ENCODE measurements around the gene EXD3. TPM values are rescaled to one million over a fixed set of nuclear protein-coding genes. Genes with fewer than 3 reads are reported as not detected.

Gene EXD3
- polyA plus RNA-seq, 3 donors from 2014 or later: 1.6 to 6.3 (median 4.3) TPM

DNA sequence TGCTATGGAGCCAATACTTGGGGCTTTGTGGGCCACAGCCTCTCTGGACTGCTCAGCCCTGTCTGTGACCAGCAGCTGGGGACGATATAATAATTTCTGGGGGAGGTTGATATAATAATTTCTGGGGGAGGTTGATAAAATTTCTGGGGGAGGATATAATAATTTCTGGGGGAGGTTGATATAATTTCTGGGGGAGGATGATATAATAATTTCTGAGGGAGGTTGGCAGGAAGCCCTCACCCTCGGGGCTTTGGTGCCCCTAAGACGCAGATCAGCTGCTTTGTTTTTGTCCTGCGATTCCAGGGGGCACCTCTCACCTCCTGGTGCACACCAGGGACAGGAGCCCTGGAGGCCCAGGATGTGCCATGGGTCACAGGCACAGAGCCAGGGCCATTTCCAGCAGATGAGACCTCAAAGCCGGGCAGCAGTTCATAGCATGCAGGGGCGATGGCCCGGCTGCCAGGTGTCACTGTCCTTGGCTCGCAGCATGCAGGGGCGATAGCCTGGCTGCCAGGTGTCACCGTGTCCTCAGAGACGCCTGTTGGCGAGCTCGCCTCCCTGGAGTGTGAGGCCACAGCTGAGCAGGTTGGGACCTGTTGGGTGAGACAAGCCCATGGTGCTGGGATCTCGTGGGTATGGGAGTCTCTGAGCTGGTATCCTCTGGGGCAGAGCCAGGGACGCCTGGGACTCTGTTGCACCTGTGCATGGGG lies 149.2 kb downstream of the EXD3 start:
- Mint-ChIP-seq H3K36me3 (peaks cover 0 to 13% (median 8%) of the 10 kb centered on the region in 3 donors), H3K9me3 (no peaks in the 10 kb centered on the region), H3K4me1 (peaks cover 21 to 23% of the 10 kb centered on the region in 2 donors), H3K27ac (peak overlapping the region in 1 of 6 donors; percentile 7), H3K27me3 (ENCODE audit: low read depth in 3 of 3) (peaks cover 0 to 2% (median 0%) of the 10 kb centered on the region in 3 donors), H3K4me3 (no peak overlapping the region)
- no peak for DNase-seq

DNA sequence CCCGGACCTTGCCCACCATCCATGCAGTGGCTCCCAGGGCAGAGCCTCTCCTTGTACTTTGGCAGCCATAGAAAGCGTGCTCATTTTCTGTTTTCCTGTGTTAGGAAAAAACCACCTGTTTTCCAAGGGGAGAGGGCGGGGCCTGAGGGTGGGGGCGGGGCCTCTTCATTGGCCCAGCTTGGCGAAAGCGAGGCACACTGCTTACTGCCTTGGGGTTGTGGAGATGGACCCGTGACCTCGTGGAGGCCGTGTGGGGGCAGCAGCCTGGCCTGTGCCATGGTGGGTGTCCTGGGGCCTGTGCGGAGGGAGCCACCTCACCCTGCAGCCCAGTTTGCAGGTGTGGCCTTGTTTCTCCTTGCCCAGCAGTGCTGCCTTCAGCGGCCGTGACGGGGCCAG lies 149.9 kb downstream of the EXD3 start:
- no peak overlapping the region for H3K27ac Mint-ChIP-seq
- peaks cover 0 to 17% (median 12%) of the 10 kb centered on the region in 3 donors for H3K36me3 Mint-ChIP-seq
- H3K27me3 Mint-ChIP-seq (ENCODE audit: low read depth in 3 of 3): peaks cover 0 to 2% (median 0%) of the 10 kb centered on the region in 3 donors
- peaks cover 23 to 25% of the 10 kb centered on the region in 2 donors for H3K4me1 Mint-ChIP-seq
- no peak for DNase-seq
- no peaks in the 10 kb centered on the region for H3K9me3 Mint-ChIP-seq
- no peak overlapping the region for H3K4me3 Mint-ChIP-seq

DNA sequence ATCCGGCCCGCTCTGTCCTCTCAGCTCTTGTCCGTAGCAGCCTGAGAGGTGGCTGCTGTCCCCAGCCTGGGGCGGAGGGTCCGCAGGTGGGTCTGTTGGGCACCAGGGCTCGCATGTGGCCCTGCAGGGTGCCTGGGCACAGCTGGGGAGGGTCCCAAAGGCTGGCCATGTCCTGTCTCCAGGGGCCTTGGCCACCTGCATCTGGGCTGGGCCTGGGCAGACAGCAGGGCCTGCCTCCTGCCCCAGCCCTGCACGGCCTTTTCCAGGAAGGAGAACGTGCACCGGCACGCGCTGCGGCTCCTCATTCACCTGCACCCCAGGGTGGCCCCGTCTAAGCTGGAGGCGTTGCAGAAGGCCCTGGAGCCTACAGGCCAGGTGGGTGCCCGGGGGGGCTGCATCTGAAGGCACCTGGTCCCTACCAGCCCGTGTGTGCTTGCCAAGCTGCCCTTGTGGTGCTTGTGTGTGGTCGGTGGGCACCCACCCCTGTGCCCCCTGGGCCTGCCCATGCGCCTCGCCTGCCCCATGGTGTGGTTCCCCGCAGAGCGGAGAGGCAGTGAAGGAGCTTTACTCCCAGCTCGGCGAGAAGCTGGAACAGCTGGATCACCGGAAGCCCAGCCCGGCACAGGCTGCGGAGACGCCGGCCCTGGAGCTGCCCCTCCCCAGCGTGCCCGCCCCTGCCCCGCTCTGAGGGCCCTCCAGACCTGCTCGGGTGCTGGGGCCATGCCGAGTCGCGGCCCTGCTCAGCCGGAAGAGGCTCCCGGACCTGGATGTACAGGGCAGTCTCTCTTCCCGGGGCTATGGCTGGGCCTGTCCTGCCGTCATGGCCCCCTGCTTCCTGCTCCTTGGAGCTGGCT lies 150.5 kb downstream of the EXD3 start:
- no peak overlapping the region for H3K27ac Mint-ChIP-seq
- peaks cover 0 to 2% (median 2%) of the 10 kb centered on the region in 3 donors for H3K27me3 Mint-ChIP-seq (ENCODE audit: low read depth in 3 of 3)
- H3K9me3 Mint-ChIP-seq: no peaks in the 10 kb centered on the region
- no peak for DNase-seq
- peaks cover 0 to 17% (median 12%) of the 10 kb centered on the region in 3 donors for H3K36me3 Mint-ChIP-seq
- H3K4me3 Mint-ChIP-seq: no peak overlapping the region
- H3K4me1 Mint-ChIP-seq: peaks cover 21 to 25% of the 10 kb centered on the region in 2 donors

GRCh38 chr9:137271696-137272076 lies 151.3 kb downstream of the EXD3 start:
- no peak overlapping the region for H3K4me3 Mint-ChIP-seq
- peaks cover 0 to 17% (median 12%) of the 10 kb centered on the region in 3 donors for H3K36me3 Mint-ChIP-seq
- H3K27me3 Mint-ChIP-seq (ENCODE audit: low read depth in 3 of 3): peaks cover 0 to 5% (median 2%) of the 10 kb centered on the region in 3 donors
- no peak for DNase-seq
- peaks cover 17 to 20% of the 10 kb centered on the region in 2 donors for H3K4me1 Mint-ChIP-seq
- no peaks in the 10 kb centered on the region for H3K9me3 Mint-ChIP-seq
- H3K27ac Mint-ChIP-seq: peak overlapping the region in 1 of 6 donors; percentile 24

GRCh38 chr9:137270929-137271695 lies 151.8 kb downstream of the EXD3 start:
- Mint-ChIP-seq H3K4me3 (peak overlapping the region in 2 of 5 donors; percentile 5 to 52), H3K9me3 (no peaks in the 10 kb centered on the region), H3K4me1 (peaks cover 15 to 20% of the 10 kb centered on the region in 2 donors), H3K27me3 (ENCODE audit: low read depth in 3 of 3) (peaks cover 0 to 5% (median 2%) of the 10 kb centered on the region in 3 donors), H3K27ac (peak overlapping the region in 2 of 6 donors; percentile 24 to 67), H3K36me3 (peaks cover 0 to 17% (median 12%) of the 10 kb centered on the region in 3 donors)
- DNase-seq: peak; percentile 44 to 48 (median 46)

GRCh38 chr9:137269231-137269772 lies 153.7 kb downstream of the EXD3 start:
- Mint-ChIP-seq H3K27ac (no peak overlapping the region), H3K4me3 (no peak overlapping the region)
- no peak for DNase-seq

GRCh38 chr9:137268538-137269201 lies 154.3 kb downstream of the EXD3 start:
- Mint-ChIP-seq H3K27me3 (ENCODE audit: low read depth in 3 of 3) (peaks cover 0 to 5% (median 4%) of the 10 kb centered on the region in 3 donors), H3K27ac (peak overlapping the region in 1 of 6 donors; percentile 31), H3K4me3 (no peak overlapping the region), H3K4me1 (peaks cover 7 to 18% of the 10 kb centered on the region in 2 donors), H3K36me3 (peaks cover 0 to 16% (median 12%) of the 10 kb centered on the region in 3 donors), H3K9me3 (no peaks in the 10 kb centered on the region)
- no peak for DNase-seq

More at GRCh38 chr9:137269231-137269772, 153.7 kb downstream of the EXD3 start:
- H3K4me1 Mint-ChIP-seq: peaks cover 8 to 20% of the 10 kb centered on the region in 2 donors
- H3K9me3 Mint-ChIP-seq: no peaks in the 10 kb centered on the region
- H3K36me3 Mint-ChIP-seq: peaks cover 0 to 17% (median 12%) of the 10 kb centered on the region in 3 donors
- peaks cover 0 to 5% (median 4%) of the 10 kb centered on the region in 3 donors for H3K27me3 Mint-ChIP-seq (ENCODE audit: low read depth in 3 of 3)

- Mint-ChIP-seq H3K4me1 (peaks cover 7 to 13% of the 10 kb centered on the region in 2 donors), H3K4me3 (no peak overlapping the region), H3K36me3 (peaks cover 0 to 12% (median 12%) of the 10 kb centered on the region in 3 donors), H3K27ac (no peak overlapping the region), H3K9me3 (no peaks in the 10 kb centered on the region), H3K27me3 (ENCODE audit: low read depth in 3 of 3) (peaks cover 0 to 5% (median 4%) of the 10 kb centered on the region in 3 donors)
- DNase-seq: no peak
Observed at GRCh38 chr9:137267933-137268355, 155.0 kb downstream of the EXD3 start.

- DNase-seq: no peak
- H3K36me3 Mint-ChIP-seq: peaks cover 0 to 13% (median 12%) of the 10 kb centered on the region in 3 donors
- no peak overlapping the region for H3K4me3 Mint-ChIP-seq
- peaks cover 7 to 15% of the 10 kb centered on the region in 2 donors for H3K4me1 Mint-ChIP-seq
- H3K9me3 Mint-ChIP-seq: no peaks in the 10 kb centered on the region
- H3K27me3 Mint-ChIP-seq (ENCODE audit: low read depth in 3 of 3): peaks cover 0 to 5% (median 4%) of the 10 kb centered on the region in 3 donors
- no peak overlapping the region for H3K27ac Mint-ChIP-seq
Observed at GRCh38 chr9:137266585-137267453, 156.1 kb downstream of the EXD3 start.

DNA sequence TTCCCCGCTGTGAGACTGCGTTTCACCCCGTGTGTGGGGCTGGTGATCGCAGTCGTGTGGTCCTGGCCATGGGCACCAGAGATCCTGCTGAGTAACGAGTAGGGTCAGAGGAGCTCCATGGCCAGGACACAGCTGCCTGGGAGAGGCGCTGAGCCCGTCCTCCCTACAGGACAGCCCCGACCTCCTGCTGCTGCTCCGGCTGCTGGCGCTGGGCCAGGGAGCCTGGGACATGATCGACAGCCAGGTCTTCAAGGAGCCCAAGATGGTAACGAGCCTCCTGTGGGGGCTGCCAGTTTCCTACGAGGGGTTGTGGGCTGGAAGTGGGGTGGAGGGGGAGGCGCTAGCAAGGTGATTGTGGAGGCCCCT lies 156.8 kb downstream of the EXD3 start:
- peaks cover 0 to 16% (median 12%) of the 10 kb centered on the region in 3 donors for H3K36me3 Mint-ChIP-seq
- no peak overlapping the region for H3K27ac Mint-ChIP-seq
- no peak for DNase-seq
- no peaks in the 10 kb centered on the region for H3K9me3 Mint-ChIP-seq
- H3K4me3 Mint-ChIP-seq: no peak overlapping the region
- peaks cover 0 to 5% (median 3%) of the 10 kb centered on the region in 3 donors for H3K27me3 Mint-ChIP-seq (ENCODE audit: low read depth in 3 of 3)
- H3K4me1 Mint-ChIP-seq: peaks cover 3 to 13% of the 10 kb centered on the region in 2 donors

DNA sequence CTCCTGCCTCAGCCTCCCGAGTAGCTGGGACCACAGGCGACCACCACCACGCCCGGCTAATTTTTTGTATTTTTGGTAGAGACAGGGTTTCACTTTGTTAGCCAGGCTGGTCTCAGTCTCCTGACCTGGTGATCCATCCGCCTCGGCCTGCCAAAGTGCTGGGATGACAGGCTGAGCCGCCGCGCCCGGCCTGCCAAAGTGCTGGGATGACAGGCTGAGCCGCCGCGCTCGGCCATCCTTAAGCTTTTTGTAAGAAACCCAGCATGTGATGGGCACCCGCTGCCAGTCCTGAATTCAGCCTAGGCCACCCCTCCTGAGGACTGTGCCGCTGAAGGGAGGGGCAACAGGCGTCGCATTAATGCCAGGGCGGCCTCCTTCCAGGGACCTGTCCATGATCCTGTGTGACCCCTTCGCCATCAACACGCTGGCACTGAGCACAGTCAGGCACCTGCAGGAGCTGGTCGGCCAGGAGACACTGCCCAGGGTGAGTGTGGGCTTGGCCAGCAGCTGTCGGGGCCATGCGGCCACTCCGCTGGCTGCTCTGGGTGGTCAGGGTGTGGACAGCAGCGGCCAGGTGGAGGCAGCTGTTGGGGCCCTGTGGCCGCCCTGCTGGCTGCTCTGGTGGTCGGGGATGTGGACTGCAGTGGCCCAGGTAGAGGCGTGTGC lies 157.3 kb downstream of the EXD3 start:
- no peak overlapping the region for H3K27ac Mint-ChIP-seq
- peaks cover 0 to 16% (median 12%) of the 10 kb centered on the region in 3 donors for H3K36me3 Mint-ChIP-seq
- H3K4me3 Mint-ChIP-seq: no peak overlapping the region
- H3K27me3 Mint-ChIP-seq (ENCODE audit: low read depth in 3 of 3): peaks cover 0 to 5% (median 3%) of the 10 kb centered on the region in 3 donors
- H3K9me3 Mint-ChIP-seq: no peaks in the 10 kb centered on the region
- DNase-seq: no peak
- H3K4me1 Mint-ChIP-seq: peaks cover 0 to 12% of the 10 kb centered on the region in 2 donors

Measured in immature natural killer cell (primary cell).